ENCODE results near the gene RUNX2.

DNA sequence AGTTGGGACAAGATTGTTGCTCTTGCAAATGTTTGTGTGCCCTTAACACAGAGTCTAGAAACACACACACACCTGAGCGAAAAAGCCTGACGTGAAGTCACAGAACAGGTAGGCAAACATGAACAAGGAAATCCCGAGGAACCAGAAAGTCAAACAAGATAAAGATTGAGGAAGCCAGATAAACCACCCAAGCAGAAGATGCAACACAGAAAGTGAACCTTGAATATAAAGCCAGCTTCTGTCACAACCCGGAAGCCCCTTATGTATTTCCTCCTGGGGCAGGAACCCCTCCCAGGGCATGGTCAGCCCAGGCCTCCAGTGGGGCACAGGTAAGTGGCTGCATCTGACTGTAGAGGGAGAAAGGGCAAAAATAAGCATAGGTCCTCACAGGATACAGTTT is 207.8 kb downstream of the RUNX2 start:
- TF ChIP-seq POLR2A (IDR thresholded peaks at IDR 0.05), result no peak
- TF ChIP-seq, protein P1, sequence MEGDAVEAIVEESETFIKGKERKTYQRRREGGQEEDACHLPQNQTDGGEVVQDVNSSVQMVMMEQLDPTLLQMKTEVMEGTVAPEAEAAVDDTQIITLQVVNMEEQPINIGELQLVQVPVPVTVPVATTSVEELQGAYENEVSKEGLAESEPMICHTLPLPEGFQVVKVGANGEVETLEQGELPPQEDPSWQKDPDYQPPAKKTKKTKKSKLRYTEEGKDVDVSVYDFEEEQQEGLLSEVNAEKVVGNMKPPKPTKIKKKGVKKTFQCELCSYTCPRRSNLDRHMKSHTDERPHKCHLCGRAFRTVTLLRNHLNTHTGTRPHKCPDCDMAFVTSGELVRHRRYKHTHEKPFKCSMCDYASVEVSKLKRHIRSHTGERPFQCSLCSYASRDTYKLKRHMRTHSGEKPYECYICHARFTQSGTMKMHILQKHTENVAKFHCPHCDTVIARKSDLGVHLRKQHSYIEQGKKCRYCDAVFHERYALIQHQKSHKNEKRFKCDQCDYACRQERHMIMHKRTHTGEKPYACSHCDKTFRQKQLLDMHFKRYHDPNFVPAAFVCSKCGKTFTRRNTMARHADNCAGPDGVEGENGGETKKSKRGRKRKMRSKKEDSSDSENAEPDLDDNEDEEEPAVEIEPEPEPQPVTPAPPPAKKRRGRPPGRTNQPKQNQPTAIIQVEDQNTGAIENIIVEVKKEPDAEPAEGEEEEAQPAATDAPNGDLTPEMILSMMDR (IDR thresholded peaks at IDR 0.05), result no peak

Measured in esophagus squamous epithelium (tissue), 4 donors.